WTC11 (cell line): Measurements from ENCODE around the gene GID8. TPM values are rescaled to one million over a fixed set of nuclear protein-coding genes. Genes with fewer than 3 reads are reported as not detected.

Experiments
- ATAC-seq: fragments of 200-7000 bp; cut with Tn5 transposase; 2 replicates; pipeline ENCODE4 v1.10.0; 2021; ENCODE audit warnings: mild to moderate bottlenecking, moderate library complexity
- CTCF ChIA-PET: fragments of 300-600 bp; sonication (Branson Sonifier 250); formaldehyde crosslinking; loops from one replicate; lab custom pipeline; 2021; ENCODE audit warnings: antibody characterized with exemption; lab: Charles Lee
- POLR2A ChIA-PET: fragments of 350-600 bp; sonication (Branson Sonifier 250); formaldehyde crosslinking; loops from one replicate; lab custom pipeline; 2021; ENCODE audit warnings: antibody characterized with exemption; lab: Charles Lee
- DNase-seq: peaks from one replicate; pipeline ENCODE4 v3.0.0; 2021; ENCODE audit warnings: low spot score
- H3K27ac Mint-ChIP-seq: 2 replicates; pipeline ENCODE4 v1.8.0; 2021; ENCODE audit warnings: mixed read lengths
- H3K27me3 Mint-ChIP-seq: 2 replicates; pipeline ENCODE4 v1.8.0; 2021; ENCODE audit warnings: low read depth, mild to moderate bottlenecking, moderate library complexity, mixed read lengths
- H3K36me3 Mint-ChIP-seq: 2 replicates; pipeline ENCODE4 v1.8.0; 2021; ENCODE audit warnings: mixed read lengths
- H3K4me1 Mint-ChIP-seq: 2 replicates; pipeline ENCODE4 v1.8.0; 2022; ENCODE audit warnings: mixed read lengths
- H3K4me3 Mint-ChIP-seq: 2 replicates; pipeline ENCODE4 v1.8.0; 2021; ENCODE audit warnings: mild to moderate bottlenecking, moderate library complexity, mixed read lengths
- H3K9me3 Mint-ChIP-seq: 2 replicates; pipeline ENCODE4 v1.8.0; 2021; ENCODE audit warnings: mixed read lengths
- CREB1 ChIP-seq: sonication (generic); formaldehyde crosslinking; IDR thresholded peaks from 2 replicates; pipeline ENCODE4 v1.8.0; 2023; ENCODE audit warnings: mild to moderate bottlenecking, missing genetic modification reagents
- ELF4 ChIP-seq: sonication (generic); formaldehyde crosslinking; IDR thresholded peaks from 2 replicates; pipeline ENCODE4 v1.8.1; 2022; ENCODE audit warnings: low read depth, mild to moderate bottlenecking, moderate library complexity, missing genetic modification reagents
- EMX1 ChIP-seq: fragments of 250-450 bp; sonication (Bioruptor Pico); IDR thresholded peaks from 2 replicates; pipeline ENCODE4 v1.8.0; 2021; ENCODE audit warnings: mild to moderate bottlenecking
- ESRRA ChIP-seq: sonication (generic); formaldehyde crosslinking; IDR thresholded peaks from 2 replicates; pipeline ENCODE4 v1.8.1; 2022; ENCODE audit warnings: mild to moderate bottlenecking, missing genetic modification reagents, borderline replicate concordance
- ETV6 ChIP-seq: sonication (generic); formaldehyde crosslinking; IDR thresholded peaks from 2 replicates; pipeline ENCODE4 v1.8.1; 2022; ENCODE audit warnings: mild to moderate bottlenecking, missing genetic modification reagents
- FOXP1 ChIP-seq: sonication (generic); formaldehyde crosslinking; IDR thresholded peaks from 2 replicates; pipeline ENCODE4 v1.8.0; 2022; ENCODE audit warnings: missing genetic modification reagents, mild to moderate bottlenecking, moderate library complexity, borderline replicate concordance
- HMGA2 ChIP-seq: fragments of 250-450 bp; sonication (Bioruptor Pico); IDR thresholded peaks from 2 replicates; pipeline ENCODE4 v1.4.0; 2021; ENCODE audit warnings: mild to moderate bottlenecking, moderate library complexity
- JUN ChIP-seq: sonication (generic); formaldehyde crosslinking; IDR thresholded peaks from 2 replicates; pipeline ENCODE4 v1.8.0; 2023; ENCODE audit warnings: mild to moderate bottlenecking, missing genetic modification reagents
- NFATC4 ChIP-seq: fragments of 250-450 bp; sonication (Bioruptor Pico); IDR thresholded peaks from 2 replicates; pipeline ENCODE4 v1.9.0; 2021; ENCODE audit warnings: mild to moderate bottlenecking
- NFE2L1 ChIP-seq: sonication (generic); formaldehyde crosslinking; IDR thresholded peaks from 2 replicates; pipeline ENCODE4 v1.8.1; 2023; ENCODE audit warnings: missing genetic modification reagents
- ZNF121 ChIP-seq: sonication (generic); formaldehyde crosslinking; IDR thresholded peaks from 2 replicates; pipeline ENCODE4 v1.8.0; 2023; ENCODE audit warnings: missing genetic modification reagents
- ZNF219 ChIP-seq: sonication (generic); formaldehyde crosslinking; IDR thresholded peaks from 2 replicates; pipeline ENCODE4 v1.8.0; 2023; ENCODE audit warnings: missing genetic modification reagents, mild to moderate bottlenecking, borderline replicate concordance
- ZNF396 ChIP-seq: fragments of 250-450 bp; sonication (Bioruptor Pico); IDR thresholded peaks from 2 replicates; pipeline ENCODE4 v1.8.0; 2021; ENCODE audit warnings: mild to moderate bottlenecking, moderate library complexity, borderline replicate concordance
- ZNF416 ChIP-seq: fragments of 250-450 bp; sonication (Bioruptor Pico); IDR thresholded peaks from 2 replicates; pipeline ENCODE4 v1.9.0; 2021; ENCODE audit warnings: mild to moderate bottlenecking, inconsistent platforms
- ZNF423 ChIP-seq: fragments of 250-450 bp; sonication (Bioruptor Pico); IDR thresholded peaks from 2 replicates; pipeline ENCODE4 v2.1.2; 2022; ENCODE audit warnings: mild to moderate bottlenecking, moderate library complexity
- total RNA-seq: library from RNA; stranded (reverse); gene quantifications from 3 replicates; pipeline ENCODE4 v1.2.3, GENCODE V29; 2021
- TF ChIP-seq, protein P1 (sequence below): sonication (generic); formaldehyde crosslinking; IDR thresholded peaks from 2 replicates; pipeline ENCODE4 v1.8.1; 2023; ENCODE audit warnings: mild to moderate bottlenecking, moderate library complexity, missing genetic modification reagents
- TF ChIP-seq, protein P2 (sequence below): sonication (generic); formaldehyde crosslinking; IDR thresholded peaks from 2 replicates; pipeline ENCODE4 v1.8.0; 2023; ENCODE audit warnings: missing genetic modification reagents
- TF ChIP-seq, protein P3 (sequence below): fragments of 250-450 bp; sonication (Bioruptor Pico); IDR thresholded peaks from 2 replicates; pipeline ENCODE4 v2.1.2; 2022; ENCODE audit warnings: mild to moderate bottlenecking, moderate library complexity
- TF ChIP-seq, protein P4 (sequence below): sonication (generic); formaldehyde crosslinking; IDR thresholded peaks from 2 replicates; pipeline ENCODE4 v1.8.0; 2022; ENCODE audit warnings: mild to moderate bottlenecking, missing genetic modification reagents
- TF ChIP-seq, protein P5 (sequence below): fragments of 250-450 bp; sonication (Bioruptor Pico); IDR thresholded peaks from 2 replicates; pipeline ENCODE4 v1.9.0; 2021; ENCODE audit warnings: mild to moderate bottlenecking, borderline replicate concordance
- TF ChIP-seq, protein P6 (sequence below): sonication (generic); formaldehyde crosslinking; IDR thresholded peaks from 2 replicates; pipeline ENCODE4 v1.8.1; 2022; ENCODE audit warnings: missing genetic modification reagents, borderline replicate concordance
- TF ChIP-seq, protein P7 (sequence below): sonication (generic); formaldehyde crosslinking; conservative IDR thresholded peaks from 2 replicates; pipeline ENCODE4 v1.8.1; 2022; ENCODE audit warnings: mild to moderate bottlenecking, missing genetic modification reagents

The GID8 gene
- total RNA-seq, 1 experiment from 2014 or later, result 70.2 TPM

DNA sequence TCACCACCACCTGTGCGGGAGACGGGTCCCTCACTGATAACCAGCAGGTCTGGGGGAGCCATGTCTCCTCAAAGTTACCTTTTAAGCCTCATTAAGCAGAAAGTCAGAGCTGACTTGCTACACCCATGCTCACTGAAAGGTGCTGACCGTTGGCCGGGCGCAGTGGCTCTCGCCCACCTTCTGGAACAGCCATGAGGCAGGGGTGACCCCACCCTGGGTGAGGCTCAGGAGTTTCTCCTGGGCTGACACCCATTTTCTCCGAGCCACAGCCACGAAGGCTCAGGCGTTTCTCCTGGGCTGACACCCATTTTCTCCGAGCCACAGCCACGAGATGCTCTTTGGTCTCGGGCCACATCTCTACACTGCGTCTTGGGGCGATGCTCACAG, 58.6 kb downstream of the GID8 start (continued):
- TF ChIP-seq, protein P1, sequence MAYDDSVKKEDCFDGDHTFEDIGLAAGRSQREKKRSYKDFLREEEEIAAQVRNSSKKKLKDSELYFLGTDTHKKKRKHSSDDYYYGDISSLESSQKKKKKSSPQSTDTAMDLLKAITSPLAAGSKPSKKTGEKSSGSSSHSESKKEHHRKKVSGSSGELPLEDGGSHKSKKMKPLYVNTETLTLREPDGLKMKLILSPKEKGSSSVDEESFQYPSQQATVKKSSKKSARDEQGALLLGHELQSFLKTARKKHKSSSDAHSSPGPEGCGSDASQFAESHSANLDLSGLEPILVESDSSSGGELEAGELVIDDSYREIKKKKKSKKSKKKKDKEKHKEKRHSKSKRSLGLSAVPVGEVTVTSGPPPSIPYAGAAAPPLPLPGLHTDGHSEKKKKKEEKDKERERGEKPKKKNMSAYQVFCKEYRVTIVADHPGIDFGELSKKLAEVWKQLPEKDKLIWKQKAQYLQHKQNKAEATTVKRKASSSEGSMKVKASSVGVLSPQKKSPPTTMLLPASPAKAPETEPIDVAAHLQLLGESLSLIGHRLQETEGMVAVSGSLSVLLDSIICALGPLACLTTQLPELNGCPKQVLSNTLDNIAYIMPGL (CRISPR knock-in tag), result no peak
- TF ChIP-seq, protein P2, sequence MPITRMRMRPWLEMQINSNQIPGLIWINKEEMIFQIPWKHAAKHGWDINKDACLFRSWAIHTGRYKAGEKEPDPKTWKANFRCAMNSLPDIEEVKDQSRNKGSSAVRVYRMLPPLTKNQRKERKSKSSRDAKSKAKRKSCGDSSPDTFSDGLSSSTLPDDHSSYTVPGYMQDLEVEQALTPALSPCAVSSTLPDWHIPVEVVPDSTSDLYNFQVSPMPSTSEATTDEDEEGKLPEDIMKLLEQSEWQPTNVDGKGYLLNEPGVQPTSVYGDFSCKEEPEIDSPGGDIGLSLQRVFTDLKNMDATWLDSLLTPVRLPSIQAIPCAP (CRISPR knock-in tag), result no peak
- no peak for TF ChIP-seq ZNF416
- no peak for TF ChIP-seq NFE2L1 (CRISPR knock-in tag)
- TF ChIP-seq EMX1 (CRISPR knock-in tag), result no peak
- no peak for TF ChIP-seq FOXP1 (CRISPR knock-in tag)
- TF ChIP-seq, protein P3, sequence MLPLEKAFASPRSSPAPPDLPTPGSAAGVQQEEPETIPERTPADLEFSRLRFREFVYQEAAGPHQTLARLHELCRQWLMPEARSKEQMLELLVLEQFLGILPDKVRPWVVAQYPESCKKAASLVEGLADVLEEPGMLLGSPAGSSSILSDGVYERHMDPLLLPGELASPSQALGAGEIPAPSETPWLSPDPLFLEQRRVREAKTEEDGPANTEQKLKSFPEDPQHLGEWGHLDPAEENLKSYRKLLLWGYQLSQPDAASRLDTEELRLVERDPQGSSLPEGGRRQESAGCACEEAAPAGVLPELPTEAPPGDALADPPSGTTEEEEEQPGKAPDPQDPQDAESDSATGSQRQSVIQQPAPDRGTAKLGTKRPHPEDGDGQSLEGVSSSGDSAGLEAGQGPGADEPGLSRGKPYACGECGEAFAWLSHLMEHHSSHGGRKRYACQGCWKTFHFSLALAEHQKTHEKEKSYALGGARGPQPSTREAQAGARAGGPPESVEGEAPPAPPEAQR (CRISPR knock-in tag), result no peak
- TF ChIP-seq, all 79 proteins: peak for 0

DNA sequence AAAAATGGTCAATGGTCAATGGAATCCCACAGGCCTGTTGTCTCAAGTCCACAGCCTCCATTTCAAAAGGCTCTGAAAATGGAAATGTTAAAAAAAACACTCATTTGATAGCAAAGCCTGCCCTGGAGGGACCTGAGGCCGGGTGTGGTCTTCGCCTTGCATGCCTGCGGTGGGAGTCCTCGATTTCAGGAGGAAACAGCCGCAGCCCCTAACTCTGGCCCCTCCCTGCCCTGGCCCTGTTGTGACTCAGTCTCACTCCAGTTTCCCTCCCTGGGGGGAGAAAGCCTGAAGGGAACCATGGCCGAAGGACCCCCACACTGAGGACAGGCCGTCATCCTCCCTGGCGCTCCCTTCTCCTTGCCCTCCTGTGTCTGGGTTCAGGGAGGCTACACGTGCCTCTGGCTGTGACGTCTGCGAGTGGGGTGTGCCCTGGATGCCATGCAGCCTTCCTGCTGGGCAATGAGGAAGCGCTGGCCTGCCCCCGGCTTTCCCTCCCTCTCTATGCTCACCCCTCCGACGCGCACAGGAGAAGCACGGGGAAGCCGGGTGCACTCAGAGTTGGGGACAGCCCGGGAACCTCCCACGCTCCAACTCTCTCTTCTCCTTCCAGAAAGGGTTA, 59.6 kb downstream of the GID8 start:
- POLR2A ChIA-PET, result interaction anchor here (0.5 kb wide), 1 partner anchor 14 kb away, joined by 3 read pairs; no protein-coding TSS in a partner anchor
- CTCF ChIA-PET, result interaction anchor here (0.6 kb wide), 1 partner anchor 830 kb away, joined by 3 read pairs; no protein-coding TSS in a partner anchor
- DNase-seq (no peak), ATAC-seq (no peak)
- Mint-ChIP-seq H3K4me1 (peaks cover 13% of the 10 kb centered on the region), H3K27me3 (peaks cover 43% of the 10 kb centered on the region), H3K36me3 (no peaks in the 10 kb centered on the region), H3K27ac (peak overlapping the region; percentile 57; the same call in 1 of the 2 replicates), H3K4me3 (no peak overlapping the region), H3K9me3 (no peaks in the 10 kb centered on the region)
- TF ChIP-seq ZNF121 (CRISPR knock-in tag) (no peak), ELF4 (CRISPR knock-in tag) (no peak), ZNF396 (CRISPR knock-in tag) (no peak), ZNF219 (CRISPR knock-in tag) (no peak), HMGA2 (CRISPR knock-in tag) (no peak), NFATC4 (CRISPR knock-in tag) (no peak), FOXP1 (CRISPR knock-in tag) (no peak), ESRRA (no peak), ZNF423 (CRISPR knock-in tag) (no peak), JUN (CRISPR knock-in tag) (no peak), ETV6 (CRISPR knock-in tag) (no peak), CREB1 (CRISPR knock-in tag) (no peak)
- TF ChIP-seq, protein P4, sequence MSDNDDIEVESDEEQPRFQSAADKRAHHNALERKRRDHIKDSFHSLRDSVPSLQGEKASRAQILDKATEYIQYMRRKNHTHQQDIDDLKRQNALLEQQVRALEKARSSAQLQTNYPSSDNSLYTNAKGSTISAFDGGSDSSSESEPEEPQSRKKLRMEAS (CRISPR knock-in tag), result no peak
- TF ChIP-seq, protein P5, sequence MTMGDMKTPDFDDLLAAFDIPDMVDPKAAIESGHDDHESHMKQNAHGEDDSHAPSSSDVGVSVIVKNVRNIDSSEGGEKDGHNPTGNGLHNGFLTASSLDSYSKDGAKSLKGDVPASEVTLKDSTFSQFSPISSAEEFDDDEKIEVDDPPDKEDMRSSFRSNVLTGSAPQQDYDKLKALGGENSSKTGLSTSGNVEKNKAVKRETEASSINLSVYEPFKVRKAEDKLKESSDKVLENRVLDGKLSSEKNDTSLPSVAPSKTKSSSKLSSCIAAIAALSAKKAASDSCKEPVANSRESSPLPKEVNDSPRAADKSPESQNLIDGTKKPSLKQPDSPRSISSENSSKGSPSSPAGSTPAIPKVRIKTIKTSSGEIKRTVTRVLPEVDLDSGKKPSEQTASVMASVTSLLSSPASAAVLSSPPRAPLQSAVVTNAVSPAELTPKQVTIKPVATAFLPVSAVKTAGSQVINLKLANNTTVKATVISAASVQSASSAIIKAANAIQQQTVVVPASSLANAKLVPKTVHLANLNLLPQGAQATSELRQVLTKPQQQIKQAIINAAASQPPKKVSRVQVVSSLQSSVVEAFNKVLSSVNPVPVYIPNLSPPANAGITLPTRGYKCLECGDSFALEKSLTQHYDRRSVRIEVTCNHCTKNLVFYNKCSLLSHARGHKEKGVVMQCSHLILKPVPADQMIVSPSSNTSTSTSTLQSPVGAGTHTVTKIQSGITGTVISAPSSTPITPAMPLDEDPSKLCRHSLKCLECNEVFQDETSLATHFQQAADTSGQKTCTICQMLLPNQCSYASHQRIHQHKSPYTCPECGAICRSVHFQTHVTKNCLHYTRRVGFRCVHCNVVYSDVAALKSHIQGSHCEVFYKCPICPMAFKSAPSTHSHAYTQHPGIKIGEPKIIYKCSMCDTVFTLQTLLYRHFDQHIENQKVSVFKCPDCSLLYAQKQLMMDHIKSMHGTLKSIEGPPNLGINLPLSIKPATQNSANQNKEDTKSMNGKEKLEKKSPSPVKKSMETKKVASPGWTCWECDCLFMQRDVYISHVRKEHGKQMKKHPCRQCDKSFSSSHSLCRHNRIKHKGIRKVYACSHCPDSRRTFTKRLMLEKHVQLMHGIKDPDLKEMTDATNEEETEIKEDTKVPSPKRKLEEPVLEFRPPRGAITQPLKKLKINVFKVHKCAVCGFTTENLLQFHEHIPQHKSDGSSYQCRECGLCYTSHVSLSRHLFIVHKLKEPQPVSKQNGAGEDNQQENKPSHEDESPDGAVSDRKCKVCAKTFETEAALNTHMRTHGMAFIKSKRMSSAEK (CRISPR knock-in tag), result no peak
- TF ChIP-seq, protein P2 (CRISPR knock-in tag), result no peak
- TF ChIP-seq, protein P6, sequence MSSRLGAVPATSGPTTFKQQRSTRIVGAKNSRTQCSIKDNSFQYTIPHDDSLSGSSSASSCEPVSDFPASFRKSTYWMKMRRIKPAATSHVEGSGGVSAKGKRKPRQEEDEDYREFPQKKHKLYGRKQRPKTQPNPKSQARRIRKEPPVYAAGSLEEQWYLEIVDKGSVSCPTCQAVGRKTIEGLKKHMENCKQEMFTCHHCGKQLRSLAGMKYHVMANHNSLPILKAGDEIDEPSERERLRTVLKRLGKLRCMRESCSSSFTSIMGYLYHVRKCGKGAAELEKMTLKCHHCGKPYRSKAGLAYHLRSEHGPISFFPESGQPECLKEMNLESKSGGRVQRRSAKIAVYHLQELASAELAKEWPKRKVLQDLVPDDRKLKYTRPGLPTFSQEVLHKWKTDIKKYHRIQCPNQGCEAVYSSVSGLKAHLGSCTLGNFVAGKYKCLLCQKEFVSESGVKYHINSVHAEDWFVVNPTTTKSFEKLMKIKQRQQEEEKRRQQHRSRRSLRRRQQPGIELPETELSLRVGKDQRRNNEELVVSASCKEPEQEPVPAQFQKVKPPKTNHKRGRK, result no peak
- TF ChIP-seq, protein P7, sequence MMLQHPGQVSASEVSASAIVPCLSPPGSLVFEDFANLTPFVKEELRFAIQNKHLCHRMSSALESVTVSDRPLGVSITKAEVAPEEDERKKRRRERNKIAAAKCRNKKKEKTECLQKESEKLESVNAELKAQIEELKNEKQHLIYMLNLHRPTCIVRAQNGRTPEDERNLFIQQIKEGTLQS, result no peak
